GM12864 (cell line): ENCODE measurements around the gene ZSWIM2.

ENCODE experiments used
- DNase-seq: peaks from one replicate; pipeline ENCODE4 v3.0.0-alpha.2; 2011; ENCODE audit warnings: low read depth
- H3K4me3 ChIP-seq: 2 replicates; pipeline ENCODE4 v1.5.1; 2011; ENCODE audit warnings: mild to moderate bottlenecking, low read depth, low read length, control low read depth
- CTCF ChIP-seq: IDR thresholded peaks from 2 replicates; pipeline ENCODE4 v1.5.1; 2011; ENCODE audit warnings: low read depth, mild to moderate bottlenecking, moderate library complexity, low read length, control low read depth, inconsistent platforms; ENCODE audit errors: missing control alignments

The ZSWIM2 gene

GRCh38 chr2:186889101-186889879, 40.3 kb upstream of the ZSWIM2 start:
- no peak for DNase-seq
- no peak overlapping the region for H3K4me3 ChIP-seq
- TF ChIP-seq CTCF, result no peak

GRCh38 chr2:186887107-186888090, 38.4 kb upstream of the ZSWIM2 start:
- no peak for DNase-seq
- no peak for TF ChIP-seq CTCF
- no peak overlapping the region for H3K4me3 ChIP-seq

DNA sequence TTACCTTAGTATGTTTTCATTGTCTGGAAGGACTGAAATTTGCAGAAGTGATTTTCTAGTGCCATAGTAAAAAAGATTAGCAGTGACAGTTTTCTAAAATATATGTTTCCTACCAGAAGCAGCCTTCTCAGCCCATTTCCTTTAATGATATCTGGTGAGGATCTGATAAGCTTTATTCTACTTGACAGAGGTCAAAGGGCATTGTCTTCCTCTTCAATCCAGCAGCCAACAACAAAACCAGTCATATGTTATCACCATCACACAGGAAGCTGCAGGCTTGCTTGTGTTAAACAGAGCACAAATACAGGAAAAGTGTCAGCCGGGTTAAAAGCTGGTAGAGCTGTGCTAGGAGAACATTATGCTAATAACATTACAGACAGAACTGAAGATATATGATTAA, 35.6 kb upstream of the ZSWIM2 start:
- no peak overlapping the region for H3K4me3 ChIP-seq
- DNase-seq, result no peak
- TF ChIP-seq CTCF, result no peak

DNA sequence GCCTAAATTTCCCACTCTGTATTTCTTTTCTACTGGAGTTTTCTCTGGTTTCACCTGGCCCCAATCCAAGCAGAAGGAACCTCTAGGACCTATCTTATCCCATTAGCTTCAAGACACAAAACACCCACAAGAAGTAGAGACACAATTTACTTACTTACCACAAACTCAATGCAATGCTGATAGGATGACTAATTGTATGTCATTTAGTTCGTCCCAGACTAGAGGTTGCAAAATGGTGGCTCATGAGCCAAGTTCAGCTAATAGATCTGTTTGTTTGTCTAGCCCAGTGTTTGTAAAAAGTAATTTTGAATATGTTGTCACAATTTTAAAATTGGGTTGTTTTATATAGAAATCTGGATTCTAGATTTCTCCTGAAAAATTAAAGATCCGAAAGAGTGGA, 34.7 kb upstream of the ZSWIM2 start:
- DNase-seq, result no peak
- no peak for TF ChIP-seq CTCF
- H3K4me3 ChIP-seq, result no peak overlapping the region

- no peak for TF ChIP-seq CTCF
- DNase-seq, result no peak
- no peak overlapping the region for H3K4me3 ChIP-seq
Measured at GRCh38 chr2:186882511-186883071, 33.6 kb upstream of the ZSWIM2 start.

GRCh38 chr2:186881660-186882059, 32.7 kb upstream of the ZSWIM2 start:
- no peak for DNase-seq
- TF ChIP-seq CTCF, result no peak

More at GRCh38 chr2:186881660-186882059, 32.7 kb upstream of the ZSWIM2 start:
- no peak overlapping the region for H3K4me3 ChIP-seq
